NCI-H524 (cell line): ENCODE data around the gene PKHD1.
"Not testable (repeated sequence)": the region's sequence is repeated elsewhere in the genome, so short reads cannot be mapped to it uniquely, and the experiment has no call there.

ENCODE experiments used
- DNase-seq, 2 experiments: peaks; one replicate each; lab custom pipeline; 2025; lab: John Stamatoyannopoulos, UW

The PKHD1 gene

GRCh38 chr6:51995214-51995755 is 92.1 kb downstream of the PKHD1 start:
- DNase-seq, result no peak

GRCh38 chr6:51992876-51993275 is 94.5 kb downstream of the PKHD1 start:
- DNase-seq, result no peak

GRCh38 chr6:51989789-51990188 is 97.6 kb downstream of the PKHD1 start:
- no peak for DNase-seq

GRCh38 chr6:51986864-51987263 is 100.5 kb downstream of the PKHD1 start:
- no peak for DNase-seq

GRCh38 chr6:51983564-51983963 is 103.8 kb downstream of the PKHD1 start:
- DNase-seq, result no peak

DNA sequence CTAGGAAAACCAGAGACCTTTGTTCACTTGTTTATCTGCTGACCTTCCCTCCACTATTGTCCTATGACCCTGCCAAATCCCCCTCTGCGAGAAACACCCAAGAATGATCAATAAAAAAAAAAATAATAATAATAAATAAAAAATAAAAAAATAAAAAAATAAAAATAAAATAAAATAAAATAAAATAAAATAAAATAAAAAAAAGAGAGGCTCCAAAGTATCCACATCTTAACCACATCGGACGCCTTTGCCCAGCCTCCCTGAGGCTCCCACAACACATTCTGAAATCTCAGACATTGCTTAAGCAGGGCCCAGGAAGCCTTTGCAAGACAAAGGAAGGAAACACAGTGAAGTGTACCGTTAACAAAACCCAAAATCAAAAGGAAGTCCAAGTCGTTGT is 104.7 kb downstream of the PKHD1 start:
- DNase-seq, result not testable (repeated sequence)

- no peak for DNase-seq
These were observed 111.0 kb downstream of the PKHD1 start for GRCh38 chr6:51976374-51976773.

GRCh38 chr6:51972659-51973058 is 114.8 kb downstream of the PKHD1 start:
- no peak for DNase-seq

GRCh38 chr6:51968265-51968664 is 119.1 kb downstream of the PKHD1 start:
- no peak for DNase-seq

DNA sequence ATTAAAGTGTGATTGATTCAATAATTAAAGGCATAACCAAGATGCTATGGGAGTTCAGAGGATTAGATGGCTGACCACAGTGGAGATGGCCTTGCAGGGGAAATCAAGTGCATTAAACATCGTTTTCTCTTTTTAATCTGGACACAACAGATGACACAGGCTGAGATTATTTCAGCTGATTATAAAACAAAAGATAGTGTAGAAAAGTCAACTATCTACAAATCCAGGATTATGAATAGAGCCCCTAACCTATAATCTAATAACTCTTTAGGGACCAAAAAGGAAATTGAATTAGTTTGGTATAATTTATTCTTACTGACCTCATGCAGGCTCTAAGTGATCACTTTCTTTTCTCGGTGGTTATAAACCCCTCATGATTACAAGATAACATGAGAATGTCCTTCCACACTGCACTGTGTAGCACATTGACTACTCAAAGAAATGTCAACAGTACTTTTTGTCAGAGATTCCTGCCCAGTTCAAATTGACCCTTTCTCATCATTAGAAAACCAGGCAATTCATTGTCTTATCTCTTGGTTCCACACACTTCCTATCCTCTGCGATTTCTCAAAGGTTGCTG is 122.1 kb downstream of the PKHD1 start:
- DNase-seq, result no peak

DNA sequence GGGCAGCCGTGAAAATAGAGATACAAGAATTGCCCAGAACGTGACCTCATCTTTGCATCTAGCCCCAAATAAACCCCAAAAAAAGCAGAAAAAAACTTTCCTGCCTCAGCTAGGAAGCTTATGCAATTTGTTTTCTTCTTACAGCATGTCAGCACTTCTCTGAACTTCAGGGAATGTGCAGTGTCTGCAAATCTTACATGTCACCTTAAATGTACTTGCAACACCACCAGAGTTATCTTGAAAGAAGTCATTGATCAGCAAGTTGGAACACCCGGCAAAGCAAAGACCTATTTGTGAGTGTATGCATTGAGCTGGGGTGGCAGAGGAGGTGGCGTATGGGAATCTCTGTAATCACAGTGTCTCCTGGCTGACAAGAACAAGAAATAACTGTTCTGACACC is 123.4 kb downstream of the PKHD1 start:
- no peak for DNase-seq

- DNase-seq, result no peak
These were observed 125.1 kb downstream of the PKHD1 start for GRCh38 chr6:51962354-51962753.

DNA sequence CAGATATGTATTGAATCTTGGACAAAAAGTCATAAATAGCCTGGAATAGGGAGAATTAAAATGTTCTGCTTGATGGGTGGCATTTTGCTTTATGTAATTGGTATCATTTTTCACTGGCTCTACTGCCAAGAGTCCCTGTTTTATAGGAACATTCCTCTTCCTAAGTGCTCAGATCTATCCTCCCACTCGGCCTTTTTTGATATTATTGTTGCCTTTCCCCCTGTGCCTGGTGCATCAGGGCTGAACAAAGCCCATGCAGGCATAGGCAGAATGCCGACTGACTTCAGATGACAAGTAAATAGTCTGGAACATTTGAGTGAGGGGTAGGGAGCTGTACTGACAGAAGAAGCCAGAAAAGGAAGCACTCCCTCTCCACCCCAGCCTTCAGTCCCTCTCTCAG is 127.0 kb downstream of the PKHD1 start:
- no peak for DNase-seq

GRCh38 chr6:51959744-51960383 is 127.5 kb downstream of the PKHD1 start:
- peak; percentile 12 to 47 for DNase-seq

DNA sequence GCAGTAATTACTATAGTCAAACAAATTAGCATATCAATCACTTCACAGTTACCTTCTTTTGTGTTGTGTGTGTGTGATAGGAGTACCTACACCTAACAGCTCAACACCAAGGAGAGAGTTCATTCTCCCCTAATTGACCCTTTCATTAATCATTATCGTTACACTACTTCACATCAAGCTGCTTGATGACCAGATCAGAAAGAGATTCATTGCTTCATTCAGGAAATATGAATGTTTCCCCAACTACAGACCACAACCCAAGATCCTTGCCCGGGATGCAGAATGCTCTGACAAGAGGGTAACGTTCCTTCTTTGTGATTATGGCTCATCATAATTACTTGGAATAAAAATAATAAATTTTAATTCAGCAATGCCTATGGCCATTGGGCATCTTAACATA is 132.7 kb downstream of the PKHD1 start:
- DNase-seq, result no peak

GRCh38 chr6:51953246-51953645 is 134.2 kb downstream of the PKHD1 start:
- DNase-seq, result no peak

GRCh38 chr6:51951924-51952323 is 135.5 kb downstream of the PKHD1 start:
- DNase-seq, result no peak

- no peak for DNase-seq
These were observed 137.9 kb downstream of the PKHD1 start for GRCh38 chr6:51949526-51949925.

- DNase-seq, result not testable (repeated sequence)
These were observed 147.7 kb downstream of the PKHD1 start for GRCh38 chr6:51939695-51940094.

GRCh38 chr6:51936531-51937290 is 150.7 kb downstream of the PKHD1 start:
- no peak for DNase-seq

DNA sequence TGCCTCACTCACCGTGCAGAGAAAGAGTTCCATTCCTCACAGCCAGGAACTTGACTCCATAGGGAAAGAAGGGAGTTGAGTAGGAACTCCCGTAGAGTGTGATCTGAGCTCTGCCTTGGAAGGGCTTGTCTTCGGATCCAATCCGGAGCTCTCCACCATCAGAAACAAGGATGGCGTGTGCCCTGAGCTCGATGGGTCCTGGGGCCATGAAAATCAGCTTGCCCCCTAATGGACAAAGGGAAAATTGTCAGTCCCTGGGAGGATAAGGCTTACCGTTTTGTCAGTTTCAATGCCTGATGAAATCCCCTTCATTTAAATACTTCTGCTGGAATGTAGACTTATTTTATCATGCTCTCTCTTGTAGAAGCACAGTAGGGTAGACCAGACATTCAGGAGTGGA is 153.3 kb downstream of the PKHD1 start:
- DNase-seq, result no peak

- no peak for DNase-seq
These were observed 154.5 kb downstream of the PKHD1 start for GRCh38 chr6:51932956-51933355.

- no peak for DNase-seq
These were observed 156.8 kb downstream of the PKHD1 start for GRCh38 chr6:51930602-51931001.
